HepG2 (cell line): Measurements from ENCODE around the gene G6PC3.

ENCODE experiments used
- CREB1 ChIP-seq, 2 experiments: fragments of 450-650 bp in 1 of 2; IDR thresholded peaks; 2 replicates each; pipeline ENCODE4 v1.6.1; 2016 to 2017; ENCODE audit warnings: control low read depth in 1 of 2, mild to moderate bottlenecking in 1 of 2, missing compliant biosample characterization in 1 of 2, missing genetic modification characterization in 1 of 2
- HOXA7 ChIP-seq: sonication (generic); formaldehyde crosslinking; IDR thresholded peaks from 2 replicates; pipeline ENCODE4 v1.8.1; 2022; ENCODE audit warnings: mild to moderate bottlenecking, missing genetic modification reagents, moderate library complexity
- MTA1 ChIP-seq: sonication (generic); formaldehyde crosslinking; IDR thresholded peaks from 2 replicates; pipeline ENCODE4 v1.4.0; 2020; ENCODE audit warnings: missing genetic modification reagents, mild to moderate bottlenecking, borderline replicate concordance
- NFE2 ChIP-seq: sonication (generic); formaldehyde crosslinking; IDR thresholded peaks from 2 replicates; pipeline ENCODE4 v1.4.0; 2020; ENCODE audit warnings: missing genetic modification reagents
- PLSCR1 ChIP-seq: sonication (generic); formaldehyde crosslinking; IDR thresholded peaks from 2 replicates; pipeline ENCODE4 v1.5.0; 2020; ENCODE audit warnings: missing genetic modification reagents, mild to moderate bottlenecking, borderline replicate concordance

GRCh38 chr17:44112284-44113280 lies 42.0 kb downstream of the G6PC3 start:
- TF ChIP-seq PLSCR1 (no peak), NFE2 (CRISPR knock-in tag) (no peak), MTA1 (CRISPR knock-in tag) (no peak), HOXA7 (no peak), CREB1 (IDR thresholded peaks at IDR 0.05) (no peak), CREB1 (CRISPR knock-in tag; IDR thresholded peaks at IDR 0.05) (no peak)
